Panc1 (cell line): ENCODE measurements around the gene FHIT.

Source experiments
- CTCF ChIP-seq: fragments of 450-650 bp; IDR thresholded peaks from 2 replicates; pipeline ENCODE4 v1.5.1; 2017; ENCODE audit warnings: mild to moderate bottlenecking
- POLR2AphosphoS5 ChIP-seq: IDR thresholded peaks from 2 replicates; pipeline ENCODE4 v1.6.1; 2012; ENCODE audit warnings: mild to moderate bottlenecking, low read depth, low read length, moderate library complexity
- TF ChIP-seq, protein P1 (sequence below), 2 experiments: IDR thresholded peaks; 2 replicates each; pipeline ENCODE4 v1.6.1; 2011 to 2012; ENCODE audit warnings: low read depth in 2 of 2, control low read depth in 1 of 2, low read length in 1 of 2, mild to moderate bottlenecking in 1 of 2, moderate library complexity in 1 of 2; ENCODE audit not compliant: insufficient read depth in 1 of 2

GRCh38 chr3:60746695-60747416 lies 504.4 kb downstream of the FHIT start:
- TF ChIP-seq CTCF = no peak
- no peak for TF ChIP-seq POLR2AphosphoS5
- TF ChIP-seq, protein P1, sequence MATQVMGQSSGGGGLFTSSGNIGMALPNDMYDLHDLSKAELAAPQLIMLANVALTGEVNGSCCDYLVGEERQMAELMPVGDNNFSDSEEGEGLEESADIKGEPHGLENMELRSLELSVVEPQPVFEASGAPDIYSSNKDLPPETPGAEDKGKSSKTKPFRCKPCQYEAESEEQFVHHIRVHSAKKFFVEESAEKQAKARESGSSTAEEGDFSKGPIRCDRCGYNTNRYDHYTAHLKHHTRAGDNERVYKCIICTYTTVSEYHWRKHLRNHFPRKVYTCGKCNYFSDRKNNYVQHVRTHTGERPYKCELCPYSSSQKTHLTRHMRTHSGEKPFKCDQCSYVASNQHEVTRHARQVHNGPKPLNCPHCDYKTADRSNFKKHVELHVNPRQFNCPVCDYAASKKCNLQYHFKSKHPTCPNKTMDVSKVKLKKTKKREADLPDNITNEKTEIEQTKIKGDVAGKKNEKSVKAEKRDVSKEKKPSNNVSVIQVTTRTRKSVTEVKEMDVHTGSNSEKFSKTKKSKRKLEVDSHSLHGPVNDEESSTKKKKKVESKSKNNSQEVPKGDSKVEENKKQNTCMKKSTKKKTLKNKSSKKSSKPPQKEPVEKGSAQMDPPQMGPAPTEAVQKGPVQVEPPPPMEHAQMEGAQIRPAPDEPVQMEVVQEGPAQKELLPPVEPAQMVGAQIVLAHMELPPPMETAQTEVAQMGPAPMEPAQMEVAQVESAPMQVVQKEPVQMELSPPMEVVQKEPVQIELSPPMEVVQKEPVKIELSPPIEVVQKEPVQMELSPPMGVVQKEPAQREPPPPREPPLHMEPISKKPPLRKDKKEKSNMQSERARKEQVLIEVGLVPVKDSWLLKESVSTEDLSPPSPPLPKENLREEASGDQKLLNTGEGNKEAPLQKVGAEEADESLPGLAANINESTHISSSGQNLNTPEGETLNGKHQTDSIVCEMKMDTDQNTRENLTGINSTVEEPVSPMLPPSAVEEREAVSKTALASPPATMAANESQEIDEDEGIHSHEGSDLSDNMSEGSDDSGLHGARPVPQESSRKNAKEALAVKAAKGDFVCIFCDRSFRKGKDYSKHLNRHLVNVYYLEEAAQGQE (IDR thresholded peaks at IDR 0.05; ENCODE audit: insufficient read depth in 1 of 2, low read depth in 2 of 2, low read length in 1 of 2) = no peak
